A549 (cell line): ENCODE measurements around the gene SELENBP1.

ENCODE experiments used
- CTCF ChIP-seq: fragments of >200 bp; sonication (Bioruptor Twin); formaldehyde crosslinking; IDR thresholded peaks from 3 replicates; pipeline ENCODE4 v1.5.1; 2016
- KDM1A ChIP-seq: fragments of 200-600 bp; sonication (generic); IDR thresholded peaks from 2 replicates; pipeline ENCODE4 v1.6.1; 2016; ENCODE audit warnings: low read depth, mild to moderate bottlenecking
- NR3C1 ChIP-seq: fragments of >200 bp; sonication (Bioruptor Twin); formaldehyde crosslinking; IDR thresholded peaks from 3 replicates; pipeline ENCODE4 v1.6.1; 2017
- RCOR1 ChIP-seq: fragments of 150-350 bp; IDR thresholded peaks from 2 replicates; pipeline ENCODE4 v1.6.1; 2014; ENCODE audit warnings: antibody characterized with exemption, low read length, low read depth
- RFX5 ChIP-seq: fragments of 450-650 bp; IDR thresholded peaks from 2 replicates; pipeline ENCODE4 v1.7.1; 2014; ENCODE audit warnings: antibody characterized with exemption, mild to moderate bottlenecking, moderate library complexity
- TFCP2L1 ChIP-seq: fragments of 250-450 bp; sonication (Bioruptor Pico); IDR thresholded peaks from 2 replicates; pipeline ENCODE4 v1.5.0; 2021; ENCODE audit warnings: mild to moderate bottlenecking

- TF ChIP-seq CTCF (no peak), KDM1A (no peak), RFX5 (no peak), NR3C1 (no peak), RCOR1 (no peak), TFCP2L1 (CRISPR knock-in tag) (no peak)
Observed at GRCh38 chr1:151406176-151406575, 33.7 kb upstream of the SELENBP1 start.
